HG03469 (cell line): ENCODE measurements around the gene MIA.
"Not testable (repeated sequence)": the region's sequence is repeated elsewhere in the genome, so short reads cannot be mapped to it uniquely, and the experiment has no call there.

Source experiments
- ATAC-seq: cut with Tn5 transposase; IDR thresholded peaks from one replicate; pipeline ENCODE4 v1.9.1; 2021; ENCODE audit warnings: mild to moderate bottlenecking, moderate library complexity, moderate number of reproducible peaks; ENCODE audit not compliant: unreplicated experiment

The MIA gene

GRCh38 chr19:40750058-40750873 lies 25.1 kb upstream of the MIA start, which contains the start of gene ACTMAP:
TSS of gene ACTMAP (minus strand) at chr19:40750477. CDS start at chr19:40749803, 674 bp downstream.
- peak; percentile 67 for ATAC-seq

GRCh38 chr19:40750874-40751537 lies 24.3 kb upstream of the MIA start, which contains the start of gene SNRPA:
TSS of gene SNRPA (plus strand) at chr19:40751203. CDS start at chr19:40751409, 206 bp downstream.
- ATAC-seq = peak; percentile 38

- no peak for ATAC-seq
Measured at GRCh38 chr19:40752257-40752781, 23.0 kb upstream of the MIA start.

DNA sequence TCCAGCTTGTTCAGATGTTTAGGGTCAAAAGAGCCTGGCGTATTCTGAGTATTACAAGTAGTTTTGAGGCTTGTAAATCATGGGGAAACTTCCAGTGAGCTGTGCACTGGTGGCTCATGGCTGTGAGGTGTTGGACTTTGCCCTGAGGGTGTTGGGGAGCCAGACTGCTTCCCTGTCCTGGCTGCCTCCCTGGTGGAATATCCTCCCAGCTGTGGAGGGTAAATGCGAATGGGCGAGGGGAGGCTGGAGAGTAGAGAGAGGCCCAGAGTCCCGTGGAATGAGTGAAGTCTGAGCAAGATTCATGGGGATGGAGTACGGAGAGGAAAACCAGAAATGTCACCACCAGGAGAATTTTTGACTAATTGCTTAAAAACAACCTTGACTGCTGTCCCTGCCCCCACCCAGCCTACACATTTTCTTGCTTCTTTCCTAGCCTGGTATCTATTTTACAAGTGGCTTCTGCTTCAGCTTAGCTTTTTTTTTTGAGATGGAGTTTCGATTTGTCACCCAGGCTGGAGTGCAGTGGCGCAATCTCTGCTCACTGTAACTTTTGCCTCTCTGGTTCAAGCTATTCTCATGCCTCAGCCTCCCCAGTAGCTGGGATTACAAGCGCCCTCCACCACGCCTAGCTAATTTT lies 20.6 kb upstream of the MIA start:
- no peak for ATAC-seq

DNA sequence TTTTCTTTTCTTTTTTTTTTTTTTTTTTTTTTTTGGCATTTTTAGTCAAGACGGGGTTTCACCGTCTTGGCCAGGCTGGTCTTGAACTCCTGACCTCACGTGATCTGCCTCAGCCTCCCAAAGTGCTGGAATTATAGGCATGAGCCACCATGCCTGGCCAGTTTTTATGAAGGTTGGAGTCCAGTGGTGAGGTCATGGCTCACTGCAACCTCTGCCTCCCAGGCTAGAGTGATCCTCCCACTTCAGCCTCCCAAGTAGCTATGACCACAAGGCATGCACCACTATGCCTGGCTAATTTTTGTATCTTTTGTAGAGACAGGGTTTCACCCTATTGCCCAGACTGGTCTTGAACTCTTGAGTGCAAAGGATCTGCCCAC lies 20.1 kb upstream of the MIA start:
- ATAC-seq = no peak

DNA sequence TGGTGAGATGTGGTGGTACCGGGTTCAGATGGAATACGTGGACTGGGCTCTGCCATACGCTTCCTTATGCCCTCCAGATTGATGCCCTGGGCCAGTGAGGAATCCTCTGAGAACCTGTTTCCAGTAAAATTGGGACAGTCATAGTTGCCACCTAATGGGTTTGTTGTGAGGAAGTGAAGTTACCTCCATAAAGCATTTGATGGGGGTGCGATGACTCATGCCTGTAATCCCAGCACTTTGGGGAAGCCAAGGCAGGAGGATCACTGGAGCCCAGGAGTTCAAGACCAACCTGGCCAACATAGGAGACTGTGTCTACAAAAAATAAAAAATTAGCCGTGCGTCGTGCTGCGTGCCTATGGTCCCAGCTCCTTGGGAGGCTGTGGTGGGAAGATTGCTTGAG lies 19.5 kb upstream of the MIA start:
- ATAC-seq = no peak

GRCh38 chr19:40756502-40757110 lies 18.7 kb upstream of the MIA start:
- ATAC-seq = no peak

DNA sequence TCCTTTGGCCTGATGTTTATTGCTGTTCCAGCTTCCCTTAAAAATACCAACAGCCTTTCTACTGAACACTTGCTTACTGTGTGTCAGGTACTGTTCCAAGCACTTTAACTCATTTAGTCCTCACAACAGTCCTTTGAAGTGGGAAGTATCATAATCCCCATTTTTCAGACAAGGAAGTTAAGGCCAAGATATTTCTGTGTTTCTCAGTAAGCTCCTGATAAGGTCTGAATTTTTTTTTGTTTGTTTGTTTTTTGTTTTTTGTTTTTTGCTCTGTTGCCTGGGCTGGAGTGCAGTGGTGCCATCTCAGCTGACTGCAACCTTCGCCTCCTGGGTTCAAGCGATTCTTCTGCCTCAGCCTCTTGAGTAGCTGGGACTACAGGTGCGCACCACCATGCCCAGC lies 16.8 kb upstream of the MIA start:
- no peak for ATAC-seq

GRCh38 chr19:40759352-40759751 lies 16.0 kb upstream of the MIA start:
- no peak for ATAC-seq

DNA sequence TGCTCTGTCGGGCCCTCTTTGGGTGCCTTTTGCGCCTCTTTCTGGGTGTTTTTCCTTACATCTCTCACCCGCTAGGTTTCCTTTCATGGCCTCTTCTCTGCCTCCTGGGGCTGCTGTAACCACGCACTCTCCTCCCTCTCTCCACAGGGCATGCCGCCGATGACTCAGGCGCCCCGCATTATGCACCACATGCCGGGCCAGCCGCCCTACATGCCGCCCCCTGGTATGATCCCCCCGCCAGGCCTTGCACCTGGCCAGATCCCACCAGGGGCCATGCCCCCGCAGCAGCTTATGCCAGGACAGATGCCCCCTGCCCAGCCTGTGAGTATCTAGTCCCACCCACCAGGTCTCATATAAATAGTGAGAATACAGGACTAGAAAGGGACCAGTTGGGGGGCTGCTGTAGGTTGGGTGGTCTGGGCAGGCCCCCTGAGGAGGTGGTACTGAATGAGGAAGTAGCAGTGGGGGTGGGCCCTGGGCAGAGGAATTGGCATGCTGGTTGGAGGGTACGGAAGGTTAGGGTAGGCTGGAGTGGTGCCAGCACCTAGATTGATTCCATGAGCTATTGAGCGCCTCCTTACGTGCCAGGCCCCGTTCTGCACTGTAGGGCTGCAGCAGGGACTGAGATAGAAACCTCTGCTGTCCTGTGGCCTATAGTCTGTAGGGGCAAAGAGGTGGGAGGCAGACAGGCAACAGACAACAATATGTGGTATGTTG lies 12.4 kb upstream of the MIA start:
- no peak for ATAC-seq

DNA sequence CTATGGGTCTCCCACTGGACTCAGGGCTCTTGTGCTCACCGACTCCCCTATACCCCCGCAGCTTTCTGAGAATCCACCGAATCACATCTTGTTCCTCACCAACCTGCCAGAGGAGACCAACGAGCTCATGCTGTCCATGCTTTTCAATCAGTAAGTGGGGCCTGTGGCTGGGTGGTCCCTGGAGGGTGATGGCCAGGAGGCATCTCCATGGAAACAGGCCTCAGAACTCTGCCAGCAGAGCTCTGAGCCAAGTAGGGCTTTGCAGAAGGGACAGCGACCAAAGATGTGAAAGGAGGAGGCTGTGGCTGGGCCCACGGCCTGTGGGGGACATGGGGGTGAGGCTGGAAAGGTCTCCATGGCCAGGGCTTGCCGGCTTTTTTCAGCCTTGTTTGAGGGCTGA lies 11.8 kb upstream of the MIA start:
- ATAC-seq = no peak

DNA sequence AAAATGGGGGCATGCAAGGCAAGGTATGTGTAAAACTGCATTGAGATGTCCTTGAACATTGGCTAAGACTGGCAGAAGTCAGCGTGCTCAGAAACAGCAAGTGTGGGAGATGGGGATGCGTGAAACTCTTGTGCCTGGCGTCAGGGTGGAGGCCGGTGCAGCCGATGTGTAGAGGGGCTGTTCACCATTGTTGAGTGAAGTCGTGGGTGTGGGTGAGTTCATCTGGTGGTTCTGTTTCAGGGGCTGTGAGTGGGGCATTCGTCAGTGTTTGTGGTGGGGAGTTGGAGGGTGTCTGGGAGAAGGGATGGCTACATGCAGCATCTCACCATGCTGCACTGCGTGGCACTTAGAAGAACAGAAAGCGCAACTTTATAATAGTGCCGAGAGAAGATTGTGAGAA lies 11.4 kb upstream of the MIA start:
- no peak for ATAC-seq

DNA sequence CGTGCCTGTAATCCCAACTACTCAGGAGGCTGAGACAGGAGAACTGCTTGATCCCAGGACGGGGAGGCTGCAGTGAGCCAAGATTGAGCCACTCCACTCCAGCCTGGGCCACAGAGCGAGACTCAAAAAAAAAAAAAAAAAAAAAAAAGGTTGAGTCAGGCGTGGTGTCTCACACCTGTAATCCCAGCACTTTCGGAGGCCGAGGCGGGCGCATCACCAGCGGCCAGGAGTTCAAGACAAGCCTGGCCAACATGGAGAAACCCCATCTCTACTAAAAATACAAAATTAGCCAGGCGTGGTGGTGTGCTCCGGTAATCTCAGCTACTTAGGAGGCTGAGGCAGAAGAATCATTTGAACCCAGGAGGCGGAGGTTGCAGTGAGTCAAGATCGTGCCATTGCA lies 8.9 kb upstream of the MIA start:
- ATAC-seq = not testable (repeated sequence)

DNA sequence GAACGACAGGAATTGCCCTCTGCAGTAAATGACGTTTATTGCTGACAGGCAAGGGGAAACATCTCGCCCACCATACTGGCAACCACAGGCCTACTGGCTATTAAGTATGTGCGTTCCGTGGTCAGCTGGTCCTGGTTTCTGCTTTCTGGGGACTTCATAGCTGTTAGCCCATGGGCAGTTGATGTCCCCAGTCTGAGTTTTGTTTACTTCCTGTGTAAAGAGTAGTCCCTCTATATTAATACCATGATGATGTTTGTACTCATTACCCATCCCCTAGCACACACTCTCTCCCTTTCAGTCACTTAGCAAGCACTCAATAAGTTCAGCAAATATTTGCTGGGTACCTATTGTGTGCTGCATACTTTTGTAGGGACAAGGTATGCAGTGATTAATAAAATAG lies 6.5 kb upstream of the MIA start:
- ATAC-seq = no peak

DNA sequence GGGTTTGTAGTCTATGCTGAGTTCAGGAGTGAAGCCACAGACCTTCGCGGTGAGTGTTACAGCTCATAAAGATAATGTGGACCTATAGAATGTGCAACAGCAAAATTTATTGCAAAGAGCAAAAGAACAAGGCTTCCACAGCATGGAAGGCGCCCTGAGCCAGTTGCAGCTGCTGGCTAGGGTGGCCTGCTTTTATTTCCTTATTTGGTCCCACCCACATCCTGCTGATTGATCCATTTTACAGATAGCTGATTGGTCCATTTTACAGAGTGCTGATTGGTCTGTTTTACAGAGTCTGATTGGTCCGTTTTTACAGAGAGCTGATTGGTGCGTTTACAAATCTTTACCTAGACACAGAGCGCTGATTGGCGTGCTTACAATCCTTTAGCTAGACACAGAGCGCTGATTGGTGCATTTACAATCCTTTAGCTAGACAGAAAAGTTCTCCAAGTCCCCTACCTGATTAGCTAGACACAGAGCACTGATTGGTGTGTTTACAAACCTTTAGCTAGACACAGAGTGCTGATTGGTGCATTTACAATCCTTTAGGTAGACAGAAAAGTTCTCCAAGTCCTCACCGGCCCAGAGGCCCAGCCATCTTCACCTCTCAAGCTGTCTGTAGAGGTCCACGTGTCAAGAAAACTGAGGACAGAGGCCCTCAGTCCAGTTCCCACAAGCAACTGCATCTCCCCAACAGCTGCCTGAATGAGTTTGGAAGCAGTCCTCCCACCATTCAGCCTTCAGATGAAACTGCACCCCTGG lies 4.0 kb upstream of the MIA start:
- ATAC-seq = not testable (repeated sequence)

GRCh38 chr19:40775632-40776022 lies 306 bp downstream of the MIA start:
- ATAC-seq = no peak

GRCh38 chr19:40776364-40776763 lies 1.0 kb downstream of the MIA start:
- ATAC-seq = no peak

DNA sequence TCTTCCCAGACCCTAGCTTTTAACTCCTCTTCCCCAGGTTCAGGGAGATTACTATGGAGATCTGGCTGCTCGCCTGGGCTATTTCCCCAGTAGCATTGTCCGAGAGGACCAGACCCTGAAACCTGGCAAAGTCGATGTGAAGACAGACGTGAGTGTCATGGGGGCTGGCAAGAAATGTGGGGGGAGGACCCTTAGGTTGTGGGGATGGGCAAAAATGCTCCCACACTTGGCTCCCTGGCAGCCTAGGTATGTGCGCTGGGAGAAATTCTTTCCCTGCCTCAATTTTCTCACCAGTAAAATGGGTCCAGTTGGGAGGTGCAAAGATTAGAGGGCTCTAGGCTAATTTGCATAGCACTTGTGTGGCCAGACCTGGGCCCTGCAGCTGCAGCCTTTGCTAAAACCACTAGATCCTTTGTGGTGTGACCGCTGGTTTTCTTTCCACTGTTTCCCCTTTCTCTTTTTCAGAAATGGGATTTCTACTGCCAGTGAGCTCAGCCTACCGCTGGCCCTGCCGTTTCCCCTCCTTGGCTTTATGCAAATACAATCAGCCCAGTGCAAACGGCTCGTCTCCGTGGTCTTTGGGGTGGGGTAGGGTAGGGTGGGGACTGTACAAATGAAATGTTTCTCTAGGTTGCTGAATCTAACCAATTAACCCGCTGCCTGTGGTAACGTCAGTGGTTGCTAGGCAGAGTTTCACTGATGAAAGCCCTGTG lies 1.8 kb downstream of the MIA start:
- ATAC-seq = peak; percentile 44

- no peak for ATAC-seq
Measured at GRCh38 chr19:40777645-40777936, 2.3 kb downstream of the MIA start.
